ENCODE results near the gene SNRPA.

Gene SNRPA

DNA sequence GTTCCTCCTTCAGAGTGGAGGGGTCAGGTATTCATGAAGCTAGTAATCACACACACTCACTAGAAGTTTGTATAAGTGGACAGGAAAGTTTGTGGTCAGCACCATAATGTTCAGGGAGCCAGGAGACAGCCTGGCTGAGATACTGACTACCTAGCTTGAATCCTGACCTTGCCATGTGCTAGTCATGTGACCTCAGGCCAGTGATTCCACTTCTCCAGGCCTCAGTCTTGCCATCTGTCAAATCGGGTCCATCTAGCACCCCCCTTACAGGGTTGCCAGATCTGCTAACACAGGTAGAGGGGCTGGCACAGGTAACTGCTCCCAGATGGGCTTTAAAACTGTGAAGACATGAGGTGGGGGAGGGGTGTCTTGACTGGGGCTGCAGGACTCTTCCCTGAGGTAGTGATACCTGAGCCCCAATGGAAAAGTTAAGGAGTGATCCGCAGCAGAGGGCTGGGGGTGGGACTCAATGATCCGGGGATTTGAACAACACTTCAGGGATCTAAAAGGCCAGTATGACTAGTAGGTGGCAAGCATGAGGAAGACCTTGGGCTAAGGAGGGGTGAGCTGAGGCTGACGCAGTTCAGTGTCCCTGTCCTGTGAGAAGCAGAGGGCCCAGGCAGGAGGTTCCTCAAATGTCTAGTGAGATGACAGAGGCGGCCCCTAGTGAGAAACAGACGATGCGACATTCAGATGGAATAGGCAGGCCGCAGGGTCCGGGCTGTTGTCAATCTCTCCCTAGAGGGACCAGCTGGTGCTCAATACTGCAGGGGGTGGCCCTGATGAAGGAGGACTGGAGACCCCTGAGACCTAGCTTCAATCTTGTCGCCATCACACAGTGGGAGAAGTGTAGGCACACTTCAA is 9.2 kb upstream of the SNRPA start:
- H3K4me3 ChIP-seq (ENCODE audit: low read depth, low read length): no peak overlapping the region
- TF ChIP-seq, protein P1, sequence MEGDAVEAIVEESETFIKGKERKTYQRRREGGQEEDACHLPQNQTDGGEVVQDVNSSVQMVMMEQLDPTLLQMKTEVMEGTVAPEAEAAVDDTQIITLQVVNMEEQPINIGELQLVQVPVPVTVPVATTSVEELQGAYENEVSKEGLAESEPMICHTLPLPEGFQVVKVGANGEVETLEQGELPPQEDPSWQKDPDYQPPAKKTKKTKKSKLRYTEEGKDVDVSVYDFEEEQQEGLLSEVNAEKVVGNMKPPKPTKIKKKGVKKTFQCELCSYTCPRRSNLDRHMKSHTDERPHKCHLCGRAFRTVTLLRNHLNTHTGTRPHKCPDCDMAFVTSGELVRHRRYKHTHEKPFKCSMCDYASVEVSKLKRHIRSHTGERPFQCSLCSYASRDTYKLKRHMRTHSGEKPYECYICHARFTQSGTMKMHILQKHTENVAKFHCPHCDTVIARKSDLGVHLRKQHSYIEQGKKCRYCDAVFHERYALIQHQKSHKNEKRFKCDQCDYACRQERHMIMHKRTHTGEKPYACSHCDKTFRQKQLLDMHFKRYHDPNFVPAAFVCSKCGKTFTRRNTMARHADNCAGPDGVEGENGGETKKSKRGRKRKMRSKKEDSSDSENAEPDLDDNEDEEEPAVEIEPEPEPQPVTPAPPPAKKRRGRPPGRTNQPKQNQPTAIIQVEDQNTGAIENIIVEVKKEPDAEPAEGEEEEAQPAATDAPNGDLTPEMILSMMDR (IDR thresholded peaks at IDR 0.05; ENCODE audit: borderline replicate concordance, insufficient read depth, low read depth, low read length): no peak

DNA sequence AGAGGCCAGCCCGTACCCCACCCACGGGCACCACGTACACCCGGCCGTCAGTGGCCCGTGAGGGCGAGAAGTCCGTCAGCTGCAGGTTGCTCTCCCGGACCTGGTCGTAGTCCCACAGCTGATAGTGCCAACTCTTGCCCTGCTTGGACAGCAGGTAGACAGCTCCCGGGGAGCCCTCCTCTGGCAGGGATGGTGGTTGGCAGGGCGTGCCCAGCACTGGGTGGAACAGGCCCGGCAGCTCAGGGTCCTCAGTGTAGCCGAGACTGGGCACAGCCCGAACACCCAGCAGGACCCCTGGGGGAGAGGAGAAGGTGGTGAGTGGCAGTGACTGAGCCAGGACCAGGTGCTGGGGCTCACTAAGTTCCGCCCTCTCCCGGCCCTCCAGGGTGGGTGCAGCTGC is 8.5 kb upstream of the SNRPA start:
- TF ChIP-seq, protein P1 (IDR thresholded peaks at IDR 0.05; ENCODE audit: borderline replicate concordance, insufficient read depth, low read depth, low read length): no peak
- no peak overlapping the region for H3K4me3 ChIP-seq (ENCODE audit: low read depth, low read length)

DNA sequence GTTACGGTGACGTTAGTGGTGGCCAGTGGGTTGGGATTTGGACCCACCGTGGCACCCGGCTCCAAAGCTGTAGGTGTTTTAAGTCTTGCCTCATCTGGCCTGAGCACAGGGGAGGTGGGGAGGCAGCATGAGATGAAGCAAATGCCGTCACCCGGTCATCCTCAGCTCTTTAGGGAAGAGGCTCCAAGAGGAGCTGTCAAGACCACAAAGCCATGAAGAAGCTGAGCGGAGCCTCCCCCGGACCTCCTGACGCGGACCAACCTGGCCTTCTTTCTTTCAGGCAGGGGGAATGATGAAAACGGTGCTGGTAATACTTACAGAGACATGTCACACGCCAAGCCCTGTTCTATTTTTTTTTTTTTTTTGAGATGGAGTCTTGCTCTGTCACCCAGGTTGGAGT is 8.1 kb upstream of the SNRPA start:
- H3K4me3 ChIP-seq (ENCODE audit: low read depth, low read length): no peak overlapping the region
- TF ChIP-seq, protein P1 (IDR thresholded peaks at IDR 0.05; ENCODE audit: borderline replicate concordance, insufficient read depth, low read depth, low read length): no peak

DNA sequence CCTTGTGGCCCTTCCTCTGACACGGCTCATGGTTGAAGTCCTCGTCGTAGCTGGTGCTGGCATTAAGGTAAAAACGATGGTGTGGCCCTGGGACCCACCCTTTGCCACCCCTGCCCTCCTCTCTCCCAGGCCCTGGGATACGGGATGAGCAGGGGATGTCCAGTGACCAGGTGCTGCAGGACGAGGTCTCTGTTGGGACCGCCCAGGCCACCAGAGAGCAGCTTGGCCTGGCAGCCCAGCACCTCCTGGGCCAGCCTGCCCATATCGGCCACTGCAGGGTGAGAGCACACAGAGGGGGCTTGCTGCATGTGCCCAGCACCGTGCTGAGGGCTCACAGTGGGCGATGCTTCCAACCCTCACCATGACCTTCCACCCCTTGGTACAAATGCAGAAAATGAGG is 7.1 kb upstream of the SNRPA start:
- TF ChIP-seq, protein P1 (IDR thresholded peaks at IDR 0.05; ENCODE audit: borderline replicate concordance, insufficient read depth, low read depth, low read length): no peak
- no peak overlapping the region for H3K4me3 ChIP-seq (ENCODE audit: low read depth, low read length)

DNA sequence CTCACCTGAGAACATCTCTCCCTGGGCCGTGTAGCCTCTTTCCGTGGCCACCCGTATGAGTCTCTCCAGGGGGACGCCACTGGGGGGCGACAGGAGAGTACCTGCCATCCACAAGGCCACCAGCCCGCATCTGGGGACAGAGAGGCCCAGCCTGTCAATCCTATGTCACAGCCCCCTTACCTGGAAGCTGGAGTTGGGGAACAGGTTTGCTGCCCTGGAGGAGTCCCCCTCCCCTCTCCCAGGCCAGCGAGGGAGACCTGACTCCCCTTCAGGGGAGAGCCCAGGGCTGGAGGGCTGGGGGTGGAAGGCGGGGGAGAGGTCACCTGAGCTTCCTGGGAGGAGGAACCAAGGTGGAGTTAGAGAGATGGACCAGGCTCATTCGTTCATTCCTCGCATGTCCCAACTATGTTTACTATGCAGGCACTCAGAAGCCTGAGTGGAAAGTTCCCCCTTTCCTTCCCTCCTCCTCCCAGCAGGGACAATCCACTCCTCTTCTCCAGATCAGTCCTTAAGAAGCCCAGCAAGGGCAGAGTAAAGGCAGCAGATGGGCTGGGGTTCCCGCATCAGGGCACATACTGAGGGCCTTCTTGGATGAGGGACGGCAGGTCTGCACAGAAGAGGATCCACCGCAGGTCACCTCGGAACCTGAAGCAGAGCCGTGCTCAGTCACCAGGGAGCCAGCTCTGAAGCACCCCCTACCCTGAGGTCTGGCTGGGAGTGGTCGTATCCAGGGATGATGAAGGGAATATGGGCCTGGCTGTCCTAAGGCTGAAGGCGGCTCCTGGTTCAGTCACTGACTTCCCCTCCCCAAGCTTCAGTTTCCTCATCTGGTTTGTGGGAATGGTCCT is 6.2 kb upstream of the SNRPA start:
- TF ChIP-seq, protein P1 (IDR thresholded peaks at IDR 0.05; ENCODE audit: borderline replicate concordance, insufficient read depth, low read depth, low read length): peak; percentile 39; the same call in 1 of the 2 replicates
- no peak overlapping the region for H3K4me3 ChIP-seq (ENCODE audit: low read depth, low read length)

DNA sequence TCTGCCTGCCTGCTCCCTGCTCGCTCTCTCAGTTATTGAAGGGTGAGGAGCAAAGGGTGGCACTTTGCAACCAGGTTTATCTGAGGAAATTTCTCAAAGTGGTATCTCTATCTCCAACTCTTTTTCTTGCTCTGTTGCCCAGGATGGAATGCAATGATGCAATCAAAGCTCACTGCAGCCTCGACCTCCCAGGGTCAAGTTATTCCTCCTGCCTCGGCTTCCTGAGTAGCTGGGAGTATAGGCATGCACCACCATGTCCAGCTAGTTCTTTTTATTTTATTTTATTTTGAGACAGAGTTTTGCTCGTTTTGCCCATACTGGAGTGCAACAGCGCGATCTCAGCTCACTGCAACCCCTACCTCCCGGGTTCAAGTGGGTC is 5.6 kb upstream of the SNRPA start:
- no peak overlapping the region for H3K4me3 ChIP-seq (ENCODE audit: low read depth, low read length)
- TF ChIP-seq, protein P1 (IDR thresholded peaks at IDR 0.05; ENCODE audit: borderline replicate concordance, insufficient read depth, low read depth, low read length): no peak

Data from GM12875 (cell line).